H1 (cell line): ENCODE measurements around the gene ST6GALNAC3. TPM values are rescaled to one million over a fixed set of nuclear protein-coding genes. Genes with fewer than 3 reads are reported as not detected.

ENCODE experiments used
- CTCF ChIA-PET: fragments of 300-600 bp; sonication (Branson Sonifier 250); formaldehyde crosslinking; loops from one replicate; lab custom pipeline; 2021; ENCODE audit not compliant: partially characterized antibody; lab: Charles Lee
- POLR2A ChIA-PET: fragments of 300-600 bp; sonication (Branson Sonifier 250); formaldehyde crosslinking; loops from one replicate; lab custom pipeline; 2021; ENCODE audit warnings: inconsistent platforms; ENCODE audit not compliant: partially characterized antibody; lab: Charles Lee
- DNase-seq, 2 experiments: peaks; one replicate each; pipeline versions ENCODE4 v3.0.0 to v3.0.0-alpha.2; 2010 to 2022; ENCODE audit warnings: low spot score in 2 of 2, low read depth in 1 of 2, mixed read lengths in 1 of 2
- FAIRE-seq: peaks from 2 replicates; lab custom pipeline; 2011; peaks lifted over from hg19 to GRCh38; lab: Jason Lieb, UNC
- H2AFZ ChIP-seq: 2 replicates; pipeline ENCODE4 v1.8.1; 2012; ENCODE audit warnings: low read length, inconsistent platforms
- H2AK5ac ChIP-seq: 2 replicates; pipeline ENCODE4 v1.6.1; 2013; ENCODE audit warnings: low read depth, low read length
- H2BK120ac ChIP-seq: replicated peaks from 2 replicates; pipeline ENCODE3; 2013; ENCODE audit warnings: low read depth, low read length, inconsistent platforms
- H2BK12ac ChIP-seq: 2 replicates; pipeline ENCODE4 v1.6.1; 2013; ENCODE audit warnings: low read depth, low read length
- H2BK15ac ChIP-seq: 2 replicates; pipeline ENCODE4 v1.6.1; 2013; ENCODE audit warnings: low read length
- H2BK20ac ChIP-seq: 2 replicates; pipeline ENCODE4 v1.6.1; 2013; ENCODE audit warnings: low read length
- H2BK5ac ChIP-seq: 2 replicates; pipeline ENCODE4 v1.6.1; 2013; ENCODE audit warnings: low read depth, low read length
- H3K14ac ChIP-seq: 2 replicates; pipeline ENCODE4 v1.6.1; 2013; ENCODE audit warnings: inconsistent platforms; ENCODE audit not compliant: insufficient read length
- H3K18ac ChIP-seq: 2 replicates; pipeline ENCODE4 v1.6.1; 2013; ENCODE audit warnings: low read length; ENCODE audit errors: extremely low read depth
- H3K23ac ChIP-seq: 2 replicates; pipeline ENCODE4 v1.6.1; 2013; ENCODE audit warnings: inconsistent platforms; ENCODE audit not compliant: insufficient read length
- H3K23me2 ChIP-seq: 2 replicates; pipeline ENCODE4 v1.6.1; 2013; ENCODE audit warnings: low read depth, low read length
- H3K27ac ChIP-seq: 2 replicates; pipeline ENCODE4 v1.6.1; 2011; ENCODE audit warnings: low read depth, low read length, inconsistent platforms
- H3K27me3 ChIP-seq, 4 experiments: replicated peaks in 1 of 4; 1 replicate in 1 of 4; 2 replicates in 3 of 4; pipeline versions ENCODE4 v1.6.1 to v1.8.1; 2011 to 2013; ENCODE audit warnings: low read length in 3 of 4, mild to moderate bottlenecking in 3 of 4, inconsistent platforms in 2 of 4, mixed read lengths in 2 of 4, moderate library complexity in 1 of 4; ENCODE audit not compliant: control insufficient read depth in 3 of 4, insufficient read depth in 3 of 4; ENCODE audit errors: extremely low read depth in 1 of 4
- H3K36me3 ChIP-seq, 4 experiments: 2 replicates each; pipeline versions ENCODE4 v1.6.1 to v1.8.1; 2011 to 2013; ENCODE audit warnings: mild to moderate bottlenecking in 4 of 4, low read length in 3 of 4, moderate library complexity in 2 of 4, control low read depth in 1 of 4, inconsistent platforms in 1 of 4; ENCODE audit not compliant: insufficient read depth in 4 of 4, control insufficient read depth in 2 of 4
- H3K4ac ChIP-seq: replicated peaks from 2 replicates; pipeline ENCODE3; 2013; ENCODE audit warnings: low read length, low read depth, mixed read lengths, inconsistent platforms; ENCODE audit not compliant: insufficient read length
- H3K4me1 ChIP-seq, 4 experiments: replicated peaks in 1 of 4; 1 replicate in 1 of 4; 2 replicates in 3 of 4; pipeline versions ENCODE4 v1.6.1 to v1.8.1; 2011 to 2013; ENCODE audit warnings: low read length in 3 of 4, inconsistent platforms in 2 of 4, mixed read lengths in 1 of 4; ENCODE audit not compliant: insufficient read depth in 4 of 4, control insufficient read depth in 3 of 4
- H3K4me2 ChIP-seq, 2 experiments: 2 replicates each; pipeline versions ENCODE4 v1.6.1 to v1.8.1; 2011 to 2013; ENCODE audit warnings: low read depth in 2 of 2, low read length in 2 of 2, control low read depth in 1 of 2, inconsistent platforms in 1 of 2, mild to moderate bottlenecking in 1 of 2; ENCODE audit not compliant: insufficient read depth in 1 of 2
- H3K4me3 ChIP-seq, 4 experiments: fragments of 200-600, 300-600 bp in 1 of 4; sonication (generic), shearing (Covaris generic), sonication (Bioruptor Twin) in 1 of 4; 2 replicates each; pipeline versions ENCODE4 v1.5.1 to v1.8.1; 2011 to 2016; ENCODE audit warnings: low read length in 4 of 4, low read depth in 3 of 4, control low read depth in 2 of 4, inconsistent platforms in 2 of 4, mild to moderate bottlenecking in 2 of 4, mixed read lengths in 1 of 4, moderate library complexity in 1 of 4; ENCODE audit not compliant: insufficient read depth in 2 of 4; ENCODE audit errors: extremely low read depth in 1 of 4
- H3K56ac ChIP-seq: replicated peaks from 2 replicates; pipeline ENCODE3; 2013; ENCODE audit warnings: low read depth, mild to moderate bottlenecking, mixed read lengths, low read length, inconsistent platforms; ENCODE audit not compliant: insufficient read length
- H3K79me1 ChIP-seq: 2 replicates; pipeline ENCODE4 v1.6.1; 2013; ENCODE audit warnings: low read depth, low read length, control low read depth
- H3K79me2 ChIP-seq, 2 experiments: 2 replicates each; pipeline versions ENCODE4 v1.6.1 to v1.8.1; 2012 to 2013; ENCODE audit warnings: low read length in 2 of 2, mild to moderate bottlenecking in 2 of 2, inconsistent platforms in 1 of 2; ENCODE audit not compliant: insufficient read depth in 2 of 2, control insufficient read depth in 1 of 2
- H3K9ac ChIP-seq, 4 experiments: replicated peaks in 1 of 4; 1 replicate in 1 of 4; 2 replicates in 3 of 4; pipeline versions ENCODE4 v1.6.1 to v1.8.1; 2011 to 2013; ENCODE audit warnings: low read depth in 3 of 4, low read length in 3 of 4, control low read depth in 2 of 4, mild to moderate bottlenecking in 2 of 4, moderate library complexity in 2 of 4, inconsistent platforms in 1 of 4; ENCODE audit errors: extremely low read depth in 1 of 4
- H3K9me3 ChIP-seq, 2 experiments: 2 replicates each; pipeline versions ENCODE4 v1.6.1 to v1.8.1; 2012 to 2013; ENCODE audit warnings: mild to moderate bottlenecking in 2 of 2, moderate library complexity in 2 of 2, control low read depth in 1 of 2, inconsistent platforms in 1 of 2, low read depth in 1 of 2, low read length in 1 of 2, mixed read lengths in 1 of 2; ENCODE audit not compliant: insufficient read depth in 2 of 2
- H4K20me1 ChIP-seq, 2 experiments: replicated peaks in 1 of 2; 2 replicates each; pipeline versions ENCODE3 to v1.8.1; 2011 to 2013; ENCODE audit warnings: inconsistent platforms in 2 of 2, low read length in 2 of 2, mild to moderate bottlenecking in 1 of 2; ENCODE audit not compliant: insufficient read depth in 2 of 2, control insufficient read depth in 1 of 2
- H4K5ac ChIP-seq: 2 replicates; pipeline ENCODE4 v1.6.1; 2013; ENCODE audit warnings: low read length, low read depth, mixed read lengths, inconsistent platforms; ENCODE audit not compliant: insufficient read length
- H4K8ac ChIP-seq: 2 replicates; pipeline ENCODE4 v1.8.0; 2013; ENCODE audit warnings: mild to moderate bottlenecking, moderate library complexity, low read length, inconsistent platforms; ENCODE audit not compliant: insufficient read depth; ENCODE audit errors: extremely low read depth
- H4K91ac ChIP-seq: replicated peaks from 2 replicates; pipeline ENCODE3; 2013; ENCODE audit warnings: low read length, mixed read lengths, inconsistent platforms; ENCODE audit not compliant: insufficient read length
- ASH2L ChIP-seq: fragments of 200-600, 300-600 bp; sonication (generic); IDR thresholded peaks from one replicate; pipeline ENCODE4 v1.7.1; 2017; ENCODE audit warnings: low read length
- ATF2 ChIP-seq: IDR thresholded peaks from 2 replicates; pipeline ENCODE4 v1.6.1; 2012; ENCODE audit warnings: low read length, inconsistent platforms
- EZH2 ChIP-seq: fragments of 200-600 bp; sonication (generic); IDR thresholded peaks from 2 replicates; pipeline ENCODE4 v1.7.1; 2012; ENCODE audit warnings: low read depth, mild to moderate bottlenecking, moderate library complexity, low read length, inconsistent platforms; ENCODE audit not compliant: severe bottlenecking
- FOSL1 ChIP-seq: IDR thresholded peaks from 2 replicates; pipeline ENCODE4 v1.6.1; 2011; ENCODE audit warnings: mild to moderate bottlenecking, low read depth, low read length, moderate library complexity; ENCODE audit not compliant: insufficient read depth
- GABPA ChIP-seq: IDR thresholded peaks from 2 replicates; pipeline ENCODE4 v1.6.1; 2011; ENCODE audit warnings: mild to moderate bottlenecking, low read length, moderate library complexity, borderline replicate concordance; ENCODE audit not compliant: insufficient read depth
- JUN ChIP-seq: IDR thresholded peaks from 2 replicates; pipeline ENCODE4 v1.6.1; 2011; ENCODE audit warnings: low read depth, mild to moderate bottlenecking, improper control_type of control experiment, low read length
- KDM5A ChIP-seq: fragments of 200-600 bp; IDR thresholded peaks from 2 replicates; pipeline ENCODE4 v1.7.1; 2012; ENCODE audit warnings: mild to moderate bottlenecking, low read length, inconsistent platforms, mixed read lengths
- NRF1 ChIP-seq: IDR thresholded peaks from 2 replicates; pipeline ENCODE4 v1.6.1; 2011; ENCODE audit warnings: mild to moderate bottlenecking, low read depth, low read length, improper control_type of control experiment
- PHF8 ChIP-seq: fragments of 200-600 bp; sonication (generic); conservative IDR thresholded peaks from 2 replicates; pipeline ENCODE4 v1.7.1; 2012; ENCODE audit warnings: low read depth, mild to moderate bottlenecking, inconsistent platforms, low read length, moderate library complexity
- POLR2AphosphoS5 ChIP-seq: IDR thresholded peaks from 2 replicates; pipeline ENCODE4 v1.6.1; 2011; ENCODE audit warnings: low read depth, low read length
- SP4 ChIP-seq: IDR thresholded peaks from 2 replicates; pipeline ENCODE4 v1.6.1; 2012; ENCODE audit warnings: low read length, inconsistent platforms
- SUZ12 ChIP-seq: fragments of 200-600 bp; sonication (generic); IDR thresholded peaks from 2 replicates; pipeline ENCODE4 v1.6.1; 2012; ENCODE audit warnings: mild to moderate bottlenecking, inconsistent platforms, low read length, moderate library complexity, mixed read lengths
- TBP ChIP-seq: IDR thresholded peaks from 2 replicates; pipeline ENCODE4 v1.6.1; 2011; ENCODE audit warnings: low read depth, low read length, improper control_type of control experiment
- WGBS, 2 experiments: shearing (Covaris generic) in 1 of 2; methylation state at CpG; one replicate each; pipeline versions ENCODE4 v1.1.6 to v1.1.7; 2013 to 2015; ENCODE audit warnings: low lambda C conversion rate in 2 of 2, mixed read lengths in 2 of 2, inconsistent platforms in 1 of 2, low coverage in 1 of 2, missing lambda C conversion rate in 1 of 2; ENCODE audit not compliant: insufficient replicate concordance in 2 of 2, insufficient coverage in 1 of 2, insufficient read length in 1 of 2; ENCODE audit errors: extremely low coverage in 1 of 2, missing lambda C conversion rate in 1 of 2; 5-methylcytosine and 5-hydroxymethylcytosine counted together
- polyA plus RNA-seq, 7 experiments: library from polyadenylated mRNA; depleted of rRNA in 3 of 7; stranded (reverse) in 5 of 7; unstranded in 2 of 7; fragments of >200 nt in 5 of 7; fragments of 200-250 nt in 2 of 7; gene quantifications; 1 replicate in 5 of 7; 2 replicates in 1 of 7; 4 replicates in 1 of 7; pipeline versions ENCODE4 v1.2.1 to v1.2.3, GENCODE V29; 2011 to 2013; ENCODE audit warnings: missing spikeins in 2 of 7, mixed read lengths in 2 of 7
- total RNA-seq: library from RNA; stranded (reverse); fragmentation: NEBNext Ultra II Directional; extraction: Animal tissue kit (Norgen Biotek cat#: 25700); gene quantifications from 2 replicates; pipeline ENCODE4 v1.2.1, GENCODE V29; 2021

The ST6GALNAC3 gene
- total and polyA plus RNA-seq, 2 of the 8 experiments (the other 6 are each of a cell fraction or from before 2014, with no cell fraction given) = 4.9 to 19.0 TPM

- Histone ChIP-seq H2AK5ac (no peak overlapping the region), H3K36me3 (no peaks in the 10 kb centered on the region), H2BK20ac (no peak overlapping the region), H2BK120ac (no peak overlapping the region), H3K27me3 (peaks cover 0 to 1% (median 0%) of the 10 kb centered on the region in 4 experiments; a peak in 1 of 7 replicates), H2BK15ac (no peak overlapping the region), H3K79me2 (no peaks in the 10 kb centered on the region), H3K4me1 (peaks cover 5 to 16% (median 13%) of the 10 kb centered on the region in 4 experiments; a peak in 6 of 7 replicates), H3K9ac (no peak overlapping the region), H4K20me1 (no peaks in the 10 kb centered on the region), H2AFZ (no peak overlapping the region), H3K4ac (no peak overlapping the region), H4K8ac (no peak overlapping the region), H3K14ac (no peak overlapping the region), H2BK5ac (no peak overlapping the region), H3K23ac (no peak overlapping the region), H4K5ac (no peak overlapping the region), H3K9me3 (no peaks in the 10 kb centered on the region; a peak in 1 of 4 replicates), H3K23me2 (no peaks in the 10 kb centered on the region), H3K4me2 (no peak overlapping the region), H3K18ac (no peak overlapping the region), H3K4me3 (no peak overlapping the region), H3K56ac (no peak overlapping the region), H2BK12ac (no peak overlapping the region), H3K79me1 (no peaks in the 10 kb centered on the region), H4K91ac (no peak overlapping the region), H3K27ac (no peak overlapping the region)
- no peak for FAIRE-seq
- CTCF ChIA-PET = interaction anchor here (1.6 kb wide), 1 partner anchor 23 kb away, joined by 4 read pairs; no protein-coding TSS in a partner anchor
- no peak for DNase-seq
- 90% methylated on average over 3 of the region's 3 CpGs; no CpG with 5 or more reads in 1 of the 2 experiments for whole genome bisulfite sequencing, 2 experiments
- POLR2A ChIA-PET = no interaction called here
- no peak for TF ChIP-seq TBP
- no peak for TF ChIP-seq ASH2L
- no peak for TF ChIP-seq SP4
- TF ChIP-seq PHF8 = no peak
- TF ChIP-seq NRF1 = no peak
- TF ChIP-seq SUZ12 = no peak
- no peak for TF ChIP-seq JUN
- TF ChIP-seq GABPA = no peak
- TF ChIP-seq KDM5A = no peak
- no peak for TF ChIP-seq POLR2AphosphoS5
- no peak for TF ChIP-seq FOSL1
- TF ChIP-seq ATF2 = no peak
- TF ChIP-seq EZH2 = no peak
Observed at GRCh38 chr1:76496871-76497270, 422.3 kb downstream of the ST6GALNAC3 start.
